GM18511 (cell line): ENCODE data around the gene CHMP4B.

Experiments
- ATAC-seq: cut with Tn5 transposase; IDR thresholded peaks from one replicate; pipeline ENCODE4 v1.9.1; 2021; ENCODE audit warnings: mild to moderate bottlenecking, moderate library complexity; ENCODE audit not compliant: unreplicated experiment

Gene CHMP4B

DNA sequence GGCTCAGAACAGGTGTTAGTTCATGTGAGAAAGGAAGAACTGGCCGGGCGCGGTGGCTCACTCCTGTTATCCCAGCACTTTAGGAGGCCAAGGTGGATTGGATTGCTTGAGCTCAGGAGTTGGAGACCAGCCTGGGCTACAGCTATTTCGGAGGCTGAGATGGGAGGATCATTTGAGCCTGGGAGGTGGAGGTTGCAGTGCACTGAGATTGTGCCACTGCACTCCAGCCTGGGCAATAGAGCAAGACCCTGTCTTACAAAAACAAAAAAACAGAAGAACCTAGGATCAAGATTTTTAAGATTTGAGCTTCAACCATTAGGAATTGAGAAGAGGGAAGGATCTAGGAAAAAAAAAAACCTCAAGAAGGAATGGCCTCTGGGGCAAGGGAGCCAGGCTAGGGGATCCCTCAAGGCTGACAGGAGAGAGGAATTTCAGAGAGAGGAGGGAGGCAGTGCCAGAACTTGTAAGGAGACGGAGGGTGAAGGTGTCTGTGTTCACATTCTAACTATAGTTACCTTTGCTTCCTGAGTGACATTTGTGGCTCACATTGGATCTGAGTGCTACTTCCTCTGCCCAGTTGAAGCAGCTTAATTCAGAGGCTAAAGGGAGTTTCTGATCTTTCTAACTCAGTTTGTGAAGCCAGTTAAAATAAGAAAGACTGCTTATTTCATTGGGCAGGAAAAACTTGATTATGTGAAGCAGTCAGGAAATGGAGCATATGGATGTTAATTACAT lies 26.1 kb downstream of the CHMP4B start:
- ATAC-seq, result no peak

DNA sequence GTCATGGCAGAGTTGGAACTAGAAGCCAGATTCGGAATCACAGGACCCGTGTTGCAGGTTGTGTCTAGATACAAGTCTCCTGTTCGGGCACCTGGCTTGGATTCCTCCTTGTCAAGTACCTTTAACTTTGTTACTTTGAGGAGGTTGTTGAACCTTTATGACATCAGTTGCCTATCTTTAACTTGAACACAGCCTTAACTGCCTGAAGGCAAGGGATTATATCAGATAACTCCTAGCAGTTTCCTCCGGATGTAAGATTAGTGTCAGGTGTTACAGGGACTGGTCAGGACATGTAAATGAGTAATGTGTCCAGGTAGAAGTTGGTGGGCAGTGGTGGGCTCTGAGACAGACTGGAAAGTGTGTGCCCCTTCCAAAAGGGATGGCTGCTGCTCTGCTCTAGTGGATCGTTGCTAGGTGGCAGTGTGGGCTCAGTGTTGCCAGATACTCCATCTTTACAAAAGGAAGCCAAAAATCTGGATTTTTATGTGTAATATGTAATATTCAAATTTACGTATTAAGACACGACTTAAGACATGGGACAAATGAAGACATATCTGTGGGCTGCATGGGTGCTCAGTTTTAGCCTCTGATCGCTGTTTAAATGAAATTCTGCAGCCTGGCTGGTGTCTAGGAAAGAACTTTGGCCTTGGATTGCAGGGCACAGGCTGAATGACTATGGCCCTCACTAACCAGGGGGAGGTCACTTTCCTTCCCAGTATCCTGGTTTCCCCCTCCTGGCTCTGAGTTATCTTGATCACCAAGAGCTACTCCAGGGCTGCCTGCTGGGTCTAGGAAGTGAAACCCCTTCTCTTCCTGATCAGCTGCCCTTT lies 27.1 kb downstream of the CHMP4B start:
- no peak for ATAC-seq

DNA sequence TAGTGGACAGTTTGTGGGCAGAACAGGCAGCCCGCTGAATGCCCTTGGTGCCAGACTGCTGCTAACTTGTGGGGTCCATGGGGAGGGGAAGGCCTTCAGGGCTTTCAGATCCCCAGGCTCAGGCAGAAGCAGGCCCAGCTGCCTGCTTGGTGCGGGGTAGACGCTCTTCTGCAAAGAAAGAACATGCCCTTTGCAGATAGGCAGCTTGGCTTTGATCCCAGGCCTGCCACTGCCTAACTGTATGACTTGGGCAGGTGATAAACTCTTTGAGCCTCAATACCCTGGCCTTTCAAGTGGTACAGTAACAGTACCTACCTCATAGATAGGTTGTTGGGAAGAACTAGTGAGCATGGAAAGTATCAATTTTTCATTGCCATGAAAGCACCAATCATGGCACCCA lies 28.4 kb downstream of the CHMP4B start:
- no peak for ATAC-seq

DNA sequence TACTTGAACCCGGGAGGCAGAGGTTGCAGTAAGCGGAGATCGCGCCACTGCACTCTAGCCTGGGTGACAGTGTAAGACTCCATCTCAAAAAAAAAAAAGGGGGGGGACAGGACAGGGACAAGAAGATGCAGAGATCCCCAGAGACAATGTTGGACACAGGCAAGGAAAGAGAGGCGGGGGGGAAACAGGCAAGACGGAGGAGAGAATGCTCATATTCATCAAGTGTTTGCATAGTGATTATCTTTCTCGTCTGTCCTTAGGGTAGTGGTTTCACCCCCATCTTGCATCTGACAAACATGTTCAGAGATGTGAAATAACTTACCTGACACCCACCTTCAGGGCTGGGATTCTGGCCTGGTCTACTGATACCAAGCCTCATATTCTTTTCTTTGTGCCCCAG lies 29.0 kb downstream of the CHMP4B start:
- no peak for ATAC-seq

DNA sequence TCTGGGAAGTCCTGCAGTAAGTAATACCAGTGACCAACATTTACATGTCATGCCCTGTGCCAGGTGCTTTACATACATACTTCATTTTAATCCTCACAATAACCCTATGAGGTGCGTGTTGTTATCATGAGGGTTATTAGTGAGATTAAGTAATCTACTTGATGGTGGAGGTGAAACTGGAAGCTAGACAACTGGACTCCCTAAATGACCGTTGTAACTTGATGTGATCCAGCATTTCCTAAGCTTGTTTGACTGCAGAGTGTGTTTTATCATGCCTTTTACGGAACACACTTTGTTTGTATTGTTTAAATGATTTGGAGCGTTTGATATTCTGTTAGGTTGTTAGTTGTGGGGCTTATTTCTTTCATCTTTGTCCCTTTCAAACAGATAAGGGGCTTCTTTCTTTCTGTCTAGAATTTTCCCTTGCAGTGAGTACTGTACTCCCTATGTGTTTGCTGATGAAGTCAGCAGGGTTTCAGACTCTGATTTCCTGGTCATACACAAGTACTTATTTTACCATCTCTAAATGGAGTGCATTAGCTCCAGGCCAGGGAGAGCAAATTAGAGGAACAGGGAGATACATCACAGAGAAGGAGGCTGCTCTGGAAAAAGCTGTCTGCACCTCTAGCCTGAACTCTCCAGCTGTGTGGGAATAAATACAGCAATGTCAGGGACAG lies 29.7 kb downstream of the CHMP4B start:
- no peak for ATAC-seq

DNA sequence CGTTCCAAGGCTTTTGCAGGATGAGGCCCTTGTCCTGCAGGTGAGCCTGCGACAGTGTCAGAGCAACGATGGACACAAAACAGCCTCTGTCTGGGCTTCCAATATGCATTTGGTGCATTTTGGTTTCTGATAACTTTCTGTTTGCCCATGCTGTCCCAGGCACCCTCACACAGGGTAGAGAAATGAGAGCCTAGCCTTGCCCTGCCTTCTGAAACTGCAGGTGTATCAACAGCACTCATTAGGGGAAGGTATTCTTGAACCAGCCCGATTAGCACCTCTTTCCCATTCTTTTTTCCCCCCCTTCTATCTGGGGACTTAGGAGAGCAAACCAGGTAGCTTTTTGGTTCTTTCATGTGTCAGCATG lies 30.3 kb downstream of the CHMP4B start:
- no peak for ATAC-seq

DNA sequence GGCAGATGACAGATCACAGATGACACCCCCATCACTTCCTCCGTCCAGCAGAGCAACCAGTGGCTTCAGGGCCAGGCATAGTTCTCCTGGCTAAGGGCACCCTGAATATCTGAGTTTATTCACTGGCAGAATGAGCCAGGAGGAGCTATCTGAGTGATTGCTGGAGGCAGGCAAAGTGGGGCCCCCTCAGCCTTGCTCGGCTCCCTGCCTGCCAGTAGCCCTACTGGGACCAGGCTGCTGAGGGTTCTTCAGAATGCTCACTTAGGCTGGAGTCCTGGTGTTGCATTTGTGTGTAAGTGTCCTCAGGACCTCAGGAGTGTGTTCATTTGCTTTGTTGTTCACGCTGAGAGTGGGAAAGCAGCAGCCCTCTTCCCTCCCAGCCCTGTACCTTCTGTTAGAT lies 31.2 kb downstream of the CHMP4B start:
- ATAC-seq, result no peak

DNA sequence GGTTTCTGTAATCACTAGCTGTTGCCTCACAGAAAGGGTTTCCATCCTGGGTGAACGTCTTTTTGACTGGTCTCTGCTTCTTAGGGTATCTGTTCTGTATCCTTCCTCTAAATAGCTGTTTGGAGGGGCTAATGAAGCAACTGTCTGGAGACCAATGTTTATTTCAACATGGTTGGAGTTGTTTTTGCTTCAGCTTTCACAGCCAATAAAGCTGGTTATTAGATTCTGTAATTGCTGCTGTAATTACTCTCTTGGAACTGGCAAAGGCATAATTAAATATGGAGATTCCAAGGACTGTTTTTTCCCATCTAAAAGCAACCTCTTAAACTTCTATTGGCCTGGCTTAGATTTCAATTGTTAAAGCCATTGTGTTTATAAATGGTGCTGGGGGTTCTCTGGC lies 31.9 kb downstream of the CHMP4B start:
- ATAC-seq, result no peak

DNA sequence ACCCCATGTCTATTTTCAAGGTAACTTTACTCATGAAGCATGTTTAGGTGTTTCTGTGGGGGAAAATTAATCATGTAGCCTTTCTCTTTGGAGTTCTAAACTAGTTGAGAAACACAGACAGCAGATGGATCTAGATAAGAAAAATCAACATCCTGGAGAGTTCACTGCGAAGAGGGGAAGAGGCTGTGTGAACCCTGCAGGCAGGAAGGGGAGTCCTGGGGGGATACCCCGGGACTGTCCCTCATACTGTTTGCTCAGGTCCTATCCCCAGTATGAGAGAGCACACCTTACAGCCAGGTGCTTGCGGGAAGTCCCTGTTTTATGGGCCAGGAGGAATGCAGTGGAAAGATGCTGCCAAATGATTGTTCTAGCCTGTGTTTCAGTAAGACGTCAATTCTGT lies 32.7 kb downstream of the CHMP4B start:
- peak; percentile 52 for ATAC-seq

DNA sequence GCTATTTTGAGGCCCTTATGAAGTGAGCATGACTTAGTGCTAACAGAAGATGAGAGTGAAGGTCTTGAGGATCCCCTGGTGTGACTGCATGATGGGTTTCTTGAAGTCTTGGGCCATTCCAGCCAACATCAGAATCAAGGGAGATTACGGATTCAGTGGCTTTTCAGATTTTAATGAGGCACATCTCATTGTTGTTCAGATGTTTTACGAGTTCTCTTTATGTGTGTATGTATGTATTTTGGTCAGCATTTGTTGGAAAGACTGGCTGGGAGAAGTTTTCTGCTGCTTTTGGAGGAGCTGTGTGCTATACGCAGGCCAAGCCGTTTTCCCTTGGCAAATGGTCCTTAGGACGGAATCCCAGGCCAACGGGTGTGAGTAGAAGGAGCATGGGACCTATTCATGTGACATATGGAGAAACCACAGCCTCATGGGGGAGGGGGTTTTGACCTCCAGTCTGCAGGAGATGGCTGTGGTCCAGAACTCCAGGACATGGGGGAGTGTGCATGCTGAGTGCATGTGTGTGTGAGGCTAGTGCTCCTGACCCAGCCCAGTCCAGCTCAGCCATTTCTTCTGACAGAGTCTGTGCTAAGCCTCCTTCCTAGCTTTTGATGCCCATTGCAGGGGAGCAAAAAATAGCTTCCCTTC lies 35.3 kb downstream of the CHMP4B start:
- no peak for ATAC-seq

DNA sequence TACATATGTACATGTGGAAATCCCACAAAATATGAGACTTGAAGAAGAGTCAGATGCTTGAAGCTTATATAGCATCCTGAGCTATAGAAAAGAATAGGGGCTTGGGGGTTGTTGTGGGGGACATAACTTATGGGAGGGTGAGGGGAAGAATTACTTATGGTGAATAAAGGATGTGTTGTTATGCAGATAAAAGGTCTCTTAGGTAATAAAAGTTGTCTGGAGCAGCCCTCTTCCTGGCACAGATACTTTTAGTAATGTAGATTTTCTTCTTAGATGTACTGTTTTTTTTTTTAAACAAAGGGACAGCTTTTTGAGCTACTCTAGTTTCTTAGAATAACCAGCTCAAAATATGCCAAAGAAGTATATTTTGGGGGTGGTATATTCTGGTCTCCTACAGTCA lies 35.9 kb downstream of the CHMP4B start:
- no peak for ATAC-seq

DNA sequence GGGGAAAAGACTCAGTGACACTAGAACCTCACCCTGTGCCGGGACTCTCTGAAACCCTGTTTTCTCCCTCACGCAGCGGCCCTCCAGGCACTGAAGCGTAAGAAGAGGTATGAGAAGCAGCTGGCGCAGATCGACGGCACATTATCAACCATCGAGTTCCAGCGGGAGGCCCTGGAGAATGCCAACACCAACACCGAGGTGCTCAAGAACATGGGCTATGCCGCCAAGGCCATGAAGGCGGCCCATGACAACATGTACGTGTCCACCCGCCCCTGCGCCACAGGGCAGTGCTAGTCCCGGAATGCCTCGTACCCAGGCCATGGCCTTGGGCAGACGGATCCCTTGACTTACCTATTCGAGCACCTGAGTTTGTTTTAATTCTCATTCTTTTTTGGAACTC lies 37.2 kb downstream of the CHMP4B start:
- ATAC-seq, result no peak

DNA sequence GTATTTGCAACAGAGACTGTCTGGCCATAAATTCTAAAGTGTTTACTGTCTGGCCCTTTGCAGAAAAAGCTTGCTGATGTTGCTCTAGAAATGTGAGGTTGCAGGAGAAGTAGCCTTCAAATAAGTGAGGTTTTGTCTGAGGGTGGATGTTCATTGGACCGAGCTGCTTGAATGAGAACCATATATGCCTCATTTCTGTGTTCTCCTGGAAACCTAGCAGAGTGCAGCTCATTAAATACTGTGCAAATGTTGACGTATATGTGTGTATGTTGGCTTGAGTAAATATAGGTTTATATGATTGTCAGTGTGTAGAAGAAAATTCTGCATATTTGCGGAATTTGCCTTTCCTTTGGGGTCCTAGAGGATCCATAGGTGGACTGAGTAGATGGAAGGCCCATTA lies 39.0 kb downstream of the CHMP4B start:
- ATAC-seq, result no peak

DNA sequence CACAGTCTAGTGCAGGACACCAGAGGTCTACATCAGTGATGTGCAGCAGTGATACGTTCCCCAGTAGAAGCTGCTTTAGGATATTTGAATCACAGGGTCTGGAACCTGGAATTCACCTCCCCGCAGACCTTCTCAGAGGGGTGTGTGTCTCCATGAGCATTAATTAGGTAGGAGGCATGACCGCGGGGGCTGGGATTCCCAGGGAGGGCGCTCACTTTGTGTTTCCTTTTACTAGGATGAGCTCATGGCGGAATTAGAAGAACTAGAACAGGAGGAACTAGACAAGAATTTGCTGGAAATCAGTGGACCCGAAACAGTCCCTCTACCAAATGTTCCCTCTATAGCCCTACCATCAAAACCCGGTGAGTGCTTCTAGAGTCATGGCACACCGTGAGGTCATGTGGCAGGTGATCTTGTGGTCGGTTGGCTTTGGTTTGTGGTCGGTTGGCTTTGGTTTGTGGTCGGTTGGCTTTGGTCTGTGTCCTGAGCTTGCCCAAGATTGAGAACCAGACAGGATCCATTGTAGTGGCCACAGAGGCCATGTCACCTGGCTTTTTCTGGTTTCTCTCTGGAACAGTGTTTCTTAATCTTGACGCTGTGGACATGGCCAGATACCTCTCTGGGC lies 40.8 kb downstream of the CHMP4B start:
- no peak for ATAC-seq

DNA sequence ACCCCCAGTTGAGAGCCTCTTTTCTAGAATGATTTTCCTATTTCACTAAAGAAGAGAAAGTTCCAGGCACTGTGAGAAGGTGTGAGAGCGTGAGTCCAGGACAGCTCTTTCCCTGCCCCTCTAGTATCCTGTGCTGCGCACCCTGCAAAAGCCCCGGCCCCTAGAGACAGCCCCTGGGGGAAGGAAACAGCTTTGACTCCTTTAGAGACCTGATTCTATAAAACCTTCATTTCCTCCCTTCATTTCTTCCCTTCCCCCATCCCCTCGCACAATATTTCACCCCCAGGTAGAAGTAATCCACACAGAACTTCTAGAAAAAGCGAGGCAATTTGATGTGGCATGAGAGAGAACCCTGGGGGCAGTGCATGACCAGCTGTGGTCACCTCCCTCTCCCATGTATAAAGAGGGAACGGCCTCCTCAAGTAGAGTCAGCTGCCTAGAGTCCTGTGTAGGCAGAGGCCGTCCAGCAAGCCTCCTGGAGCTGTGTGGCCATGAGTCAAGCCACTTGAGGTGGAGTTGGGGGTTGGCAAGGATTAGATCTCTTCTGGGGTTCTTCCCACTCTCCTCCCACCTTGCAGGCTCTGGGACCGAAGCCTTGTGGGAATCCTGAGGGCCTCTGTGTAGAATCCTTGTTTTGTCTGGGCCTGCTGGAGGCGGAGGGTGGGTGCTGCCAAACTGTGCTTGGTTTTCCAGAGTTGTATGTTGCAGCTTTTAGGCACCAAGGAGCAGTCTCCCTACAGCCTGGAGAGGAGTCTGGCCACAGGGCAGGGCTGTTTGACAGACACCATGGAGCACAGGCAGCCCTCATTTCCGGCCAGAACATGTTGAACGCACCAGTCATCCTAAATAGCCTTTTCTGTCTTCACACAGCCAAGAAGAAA lies 41.7 kb downstream of the CHMP4B start:
- ATAC-seq, result no peak

DNA sequence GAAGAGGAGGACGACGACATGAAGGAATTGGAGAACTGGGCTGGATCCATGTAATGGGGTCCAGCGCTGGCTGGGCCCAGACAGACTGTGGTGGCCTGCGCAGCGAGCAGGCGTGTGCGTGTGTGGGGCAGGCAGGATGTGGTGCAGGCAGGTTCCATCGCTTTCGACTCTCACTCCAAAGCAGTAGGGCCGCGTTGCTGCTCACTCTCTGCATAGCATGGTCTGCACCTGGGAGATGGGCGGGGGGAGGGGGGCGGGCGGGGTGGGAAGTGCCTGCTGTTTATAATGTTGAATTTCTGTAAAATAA lies 42.3 kb downstream of the CHMP4B start:
- ATAC-seq, result no peak

DNA sequence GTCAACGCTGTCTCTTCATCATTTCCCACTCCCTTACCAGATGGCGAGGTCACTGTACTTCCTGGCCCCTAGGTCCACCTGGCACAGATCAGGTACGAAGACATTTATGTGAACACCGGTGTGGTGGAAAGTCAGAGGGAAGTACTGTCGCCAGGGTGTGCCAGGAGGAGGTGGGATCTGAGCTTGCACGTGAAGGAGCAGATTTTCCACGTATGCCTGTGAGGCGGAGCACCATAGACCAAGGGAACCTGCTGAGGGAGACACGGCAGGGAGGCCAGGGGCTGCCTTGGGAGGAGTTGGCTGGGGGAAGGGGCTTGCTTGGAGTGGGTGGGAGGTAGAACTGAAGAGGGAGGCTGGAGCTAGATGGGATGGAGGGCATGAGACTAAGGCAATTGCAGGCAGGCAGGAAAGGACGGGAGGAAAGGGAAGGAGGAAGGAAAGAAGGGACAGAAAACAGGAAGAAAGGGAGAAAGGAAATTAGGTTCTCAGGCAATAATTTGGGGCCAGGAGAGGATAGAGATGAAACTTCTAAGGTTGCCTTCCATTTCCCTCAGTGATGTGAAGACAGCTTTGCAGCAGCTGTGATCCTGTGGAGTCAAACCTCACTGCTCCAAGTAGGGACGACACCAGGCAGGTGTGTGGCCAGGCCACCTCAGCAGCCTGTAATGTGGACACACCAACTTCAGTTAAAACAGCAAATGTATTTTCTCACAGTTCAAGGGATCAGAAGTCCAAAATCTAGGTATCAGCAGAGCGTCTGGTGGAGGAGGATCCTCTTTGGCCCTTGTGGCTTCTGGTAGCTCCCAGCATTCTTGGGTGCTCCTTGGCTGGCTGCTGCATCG lies 46.8 kb downstream of the CHMP4B start:
- ATAC-seq, result no peak

DNA sequence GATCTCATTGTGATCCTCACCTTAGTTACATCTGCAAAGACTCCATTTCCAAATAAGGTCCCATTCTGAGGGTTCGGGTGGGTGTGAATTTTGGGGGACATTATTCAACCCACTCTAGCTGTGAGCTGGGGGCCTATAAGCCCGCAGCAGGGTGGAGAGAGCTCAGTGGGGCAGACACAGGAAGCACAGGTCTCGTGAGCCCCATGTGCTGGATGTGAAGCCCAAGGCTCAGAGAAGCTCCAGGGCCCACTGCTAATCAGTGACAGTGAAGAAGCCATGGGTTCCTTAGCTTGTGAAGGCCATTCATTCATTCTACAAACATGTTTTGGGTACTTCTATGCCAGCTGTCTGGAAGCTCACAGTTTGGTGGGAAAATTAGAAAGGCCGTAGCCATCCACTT lies 47.5 kb downstream of the CHMP4B start:
- ATAC-seq, result no peak

DNA sequence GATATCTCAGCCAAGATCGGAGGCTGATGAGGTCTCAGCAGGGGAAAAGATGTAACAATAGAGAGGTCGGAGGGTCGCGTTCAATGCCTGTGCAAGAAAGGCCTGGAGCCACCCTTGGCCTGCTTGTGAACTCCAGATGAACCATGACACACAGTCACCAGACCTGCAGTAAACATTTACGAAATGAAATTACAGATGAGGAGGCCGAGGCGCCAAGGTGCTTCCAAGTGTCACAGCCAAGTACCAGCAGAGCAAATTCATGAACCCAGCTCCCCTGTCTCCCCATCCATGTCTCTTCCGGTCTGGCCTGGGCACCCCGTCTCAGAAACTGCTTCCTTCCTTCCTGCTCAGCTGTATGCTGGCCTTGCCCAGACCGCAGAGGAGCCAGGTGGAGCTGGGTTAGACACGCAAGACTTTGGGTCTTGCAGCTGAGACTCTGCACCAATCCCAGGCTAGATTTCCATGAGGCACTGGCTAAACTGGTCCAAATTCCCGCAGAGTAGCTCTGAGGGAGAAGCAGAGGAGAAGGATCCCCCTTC lies 48.1 kb downstream of the CHMP4B start:
- ATAC-seq, result no peak
